Stimulated activated naive CD8-positive, alpha-beta T cell treated with anti-CD3 and anti-CD28 coated beads, Interleukin-15, amount 100 ng/mL, for 72 hours (primary cell): Measurements from ENCODE around the gene MKX.

Experiments
- ATAC-seq: fragments of 150-1000 bp; cut with Tn5 transposase; 2 replicates; pipeline ENCODE4 v1.10.0; 2021; ENCODE audit warnings: mild to moderate bottlenecking, moderate library complexity
- DNase-seq, 2 donors: peaks; one replicate each; pipeline ENCODE4 v3.0.0; 2021 to 2022
- H3K27ac Mint-ChIP-seq, 2 donors: one replicate each; pipeline ENCODE4 v1.8.0; 2022; ENCODE audit warnings: mild to moderate bottlenecking in 2 of 2, mixed read lengths in 2 of 2, moderate library complexity in 2 of 2
- H3K27me3 Mint-ChIP-seq: one replicate; pipeline ENCODE4 v1.8.0; 2022; ENCODE audit warnings: mixed read lengths
- H3K4me1 Mint-ChIP-seq: one replicate; pipeline ENCODE4 v1.8.0; 2022; ENCODE audit warnings: mild to moderate bottlenecking, mixed read lengths
- H3K4me3 Mint-ChIP-seq, 2 donors: one replicate each; pipeline ENCODE4 v1.8.0; 2022; ENCODE audit warnings: mild to moderate bottlenecking in 2 of 2, mixed read lengths in 2 of 2, moderate library complexity in 1 of 2
- H3K9me3 Mint-ChIP-seq, 2 donors: one replicate each; pipeline ENCODE4 v1.8.0; 2022; ENCODE audit warnings: mixed read lengths in 2 of 2

Gene MKX

DNA sequence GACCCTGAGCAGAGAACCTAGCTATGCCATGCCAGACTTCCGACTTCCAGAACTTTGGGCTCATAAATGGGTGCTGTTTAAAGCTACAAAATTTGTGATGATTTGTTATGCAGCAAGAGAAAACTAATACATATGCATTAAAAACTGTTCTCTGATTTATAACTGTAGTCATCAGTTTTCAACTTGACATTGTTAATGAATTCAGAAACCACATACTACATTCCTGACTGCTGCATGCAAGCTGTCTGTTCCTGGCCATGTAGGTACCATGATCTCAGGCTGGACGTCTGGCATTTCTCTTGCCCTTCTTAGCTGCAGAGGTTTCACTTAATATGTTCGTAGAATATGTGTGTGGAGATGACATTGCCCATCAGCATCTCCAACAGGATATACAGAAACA, 28.4 kb downstream of the MKX start:
- Mint-ChIP-seq H3K4me1 (no peaks in the 10 kb centered on the region), H3K9me3 (no peaks in the 10 kb centered on the region), H3K4me3 (no peak overlapping the region), H3K27ac (no peak overlapping the region), H3K27me3 (peaks cover 55% of the 10 kb centered on the region)
- DNase-seq (no peak), ATAC-seq (no peak)

DNA sequence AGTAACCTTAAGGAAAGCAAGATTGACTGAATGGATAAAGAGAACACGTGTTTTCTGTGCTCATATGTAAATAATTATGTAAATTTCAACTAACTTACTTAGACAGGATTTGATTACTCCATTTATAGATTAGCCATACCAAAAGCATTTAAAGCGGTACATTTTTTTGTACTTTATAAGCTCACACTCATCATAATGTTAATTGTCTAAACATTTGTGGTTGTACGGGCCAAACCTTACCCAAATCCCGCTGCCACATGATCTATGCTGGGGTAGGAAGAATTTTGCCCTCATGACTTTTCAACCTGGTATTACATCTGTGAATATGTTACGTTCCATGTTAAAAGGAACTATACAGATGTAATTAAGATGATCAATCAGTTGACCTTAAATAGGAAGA, 29.1 kb downstream of the MKX start:
- ATAC-seq = no peak

GRCh38 chr10:27715505-27715904, 30.1 kb downstream of the MKX start:
- no peak for ATAC-seq
- no peak for DNase-seq
- Mint-ChIP-seq H3K4me3 (no peak overlapping the region), H3K27me3 (peaks cover 49% of the 10 kb centered on the region), H3K27ac (no peak overlapping the region), H3K4me1 (no peaks in the 10 kb centered on the region), H3K9me3 (no peaks in the 10 kb centered on the region)

More for the DNA sequence above, 29.1 kb downstream of the MKX start:
- Mint-ChIP-seq H3K9me3 (no peaks in the 10 kb centered on the region), H3K27ac (no peak overlapping the region), H3K4me1 (no peaks in the 10 kb centered on the region), H3K27me3 (peaks cover 58% of the 10 kb centered on the region), H3K4me3 (no peak overlapping the region)
- DNase-seq = no peak

DNA sequence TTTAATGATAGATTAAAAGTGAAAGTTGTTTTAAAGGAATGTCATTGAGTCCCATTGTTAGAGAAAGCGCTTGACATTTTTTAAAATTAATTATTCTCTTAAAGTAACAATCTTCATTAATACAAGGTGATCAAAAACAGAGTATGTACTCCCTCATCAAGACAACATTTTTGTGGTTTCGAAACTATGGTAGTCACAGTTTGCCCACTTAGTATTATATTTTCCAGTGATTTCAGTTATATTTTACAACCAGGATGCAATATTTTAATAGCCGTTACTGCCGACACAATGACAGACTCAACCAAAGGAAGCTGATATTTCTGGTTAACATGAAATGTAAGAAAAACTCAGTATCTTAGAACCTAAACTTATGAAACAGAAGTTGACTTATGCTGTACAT, 31.3 kb downstream of the MKX start:
- ATAC-seq (no peak), DNase-seq (no peak)
- Mint-ChIP-seq H3K27me3 (peaks cover 38% of the 10 kb centered on the region), H3K4me3 (no peak overlapping the region), H3K27ac (no peak overlapping the region), H3K9me3 (no peaks in the 10 kb centered on the region), H3K4me1 (no peaks in the 10 kb centered on the region)

DNA sequence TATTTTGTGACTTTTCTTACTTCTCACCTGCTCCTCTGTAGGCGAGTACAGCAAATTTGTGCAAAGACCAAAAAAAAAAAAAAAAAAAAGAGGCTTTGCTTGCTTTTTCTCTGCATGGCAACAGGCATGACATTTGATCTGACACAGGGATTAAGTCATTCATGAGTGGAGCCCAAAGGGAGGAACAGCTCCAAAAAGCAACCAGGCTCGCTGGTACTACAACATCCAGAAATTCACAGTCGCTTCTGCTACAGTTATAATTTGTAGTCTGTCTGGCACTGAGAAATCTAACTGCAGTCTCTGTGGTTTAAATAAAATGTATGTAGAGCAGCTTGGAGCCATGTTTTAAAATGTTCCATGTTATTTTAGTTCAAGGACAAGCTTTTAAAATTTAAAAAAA, 31.7 kb downstream of the MKX start:
- no peak for DNase-seq
- Mint-ChIP-seq H3K27me3 (peaks cover 34% of the 10 kb centered on the region), H3K9me3 (no peaks in the 10 kb centered on the region), H3K27ac (no peak overlapping the region), H3K4me1 (no peaks in the 10 kb centered on the region), H3K4me3 (no peak overlapping the region)
- ATAC-seq = no peak

- H3K4me1 Mint-ChIP-seq = no peaks in the 10 kb centered on the region
- no peak for ATAC-seq
- H3K4me3 Mint-ChIP-seq = no peak overlapping the region
- peaks cover 20% of the 10 kb centered on the region for H3K27me3 Mint-ChIP-seq
- no peak for DNase-seq
- no peak overlapping the region for H3K27ac Mint-ChIP-seq
- H3K9me3 Mint-ChIP-seq = no peaks in the 10 kb centered on the region
Observed at GRCh38 chr10:27710014-27710413, 35.6 kb downstream of the MKX start.

DNA sequence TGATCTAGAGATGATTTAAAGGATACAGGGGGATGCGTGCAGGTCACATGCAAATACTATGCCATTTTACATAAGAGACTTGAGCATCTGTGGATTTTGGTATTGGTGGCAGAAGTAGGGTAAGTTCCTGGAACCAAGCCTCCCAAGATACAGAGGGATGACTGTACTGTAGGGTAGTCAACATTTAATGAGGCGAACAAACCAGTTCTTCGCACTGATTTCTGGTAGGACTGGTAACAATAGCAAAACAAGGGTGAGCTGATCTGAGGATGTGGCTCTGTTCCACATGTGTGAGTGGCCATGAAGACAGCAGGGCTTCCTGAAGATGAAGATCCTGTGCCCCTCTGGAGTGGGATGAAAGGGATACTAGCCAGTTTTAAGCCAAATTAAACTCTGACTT, 36.3 kb downstream of the MKX start:
- H3K4me1 Mint-ChIP-seq = no peaks in the 10 kb centered on the region
- no peak for ATAC-seq
- H3K9me3 Mint-ChIP-seq = no peaks in the 10 kb centered on the region
- peaks cover 17% of the 10 kb centered on the region for H3K27me3 Mint-ChIP-seq
- DNase-seq = no peak
- H3K27ac Mint-ChIP-seq = no peak overlapping the region
- no peak overlapping the region for H3K4me3 Mint-ChIP-seq

DNA sequence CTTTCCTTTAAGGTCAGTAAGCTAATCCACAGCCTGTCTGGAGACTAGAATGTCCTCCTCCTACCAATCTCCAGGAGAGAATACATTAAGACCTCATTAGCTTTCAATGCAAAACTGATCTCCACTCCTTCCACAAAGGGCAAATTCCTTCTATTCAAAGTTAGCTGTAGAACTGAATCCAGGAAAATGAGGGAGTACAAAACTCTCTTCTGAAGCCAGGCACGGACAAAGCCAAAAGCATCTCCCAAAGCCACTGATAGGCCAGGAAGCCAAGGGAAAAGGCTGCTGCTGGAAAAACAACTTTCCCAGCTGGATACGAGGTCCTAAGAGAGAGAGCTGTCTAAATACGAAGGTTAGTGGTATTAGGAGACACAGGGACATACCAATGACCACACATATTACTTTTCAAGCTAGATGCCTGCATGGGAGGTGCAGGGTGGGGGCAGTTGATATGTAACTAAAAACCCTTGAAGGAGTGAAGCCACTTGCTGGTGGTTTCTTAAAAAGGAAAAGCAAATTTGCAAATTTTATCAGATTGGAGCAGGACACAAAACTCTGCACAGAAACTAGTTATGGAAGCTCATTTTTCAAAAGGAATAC, 43.6 kb downstream of the MKX start:
- DNase-seq (no peak), ATAC-seq (no peak)
- no peaks in the 10 kb centered on the region for H3K9me3 Mint-ChIP-seq
- no peaks in the 10 kb centered on the region for H3K4me1 Mint-ChIP-seq
- no peak overlapping the region for H3K4me3 Mint-ChIP-seq
- H3K27ac Mint-ChIP-seq = no peak overlapping the region
- peaks cover 17% of the 10 kb centered on the region for H3K27me3 Mint-ChIP-seq

DNA sequence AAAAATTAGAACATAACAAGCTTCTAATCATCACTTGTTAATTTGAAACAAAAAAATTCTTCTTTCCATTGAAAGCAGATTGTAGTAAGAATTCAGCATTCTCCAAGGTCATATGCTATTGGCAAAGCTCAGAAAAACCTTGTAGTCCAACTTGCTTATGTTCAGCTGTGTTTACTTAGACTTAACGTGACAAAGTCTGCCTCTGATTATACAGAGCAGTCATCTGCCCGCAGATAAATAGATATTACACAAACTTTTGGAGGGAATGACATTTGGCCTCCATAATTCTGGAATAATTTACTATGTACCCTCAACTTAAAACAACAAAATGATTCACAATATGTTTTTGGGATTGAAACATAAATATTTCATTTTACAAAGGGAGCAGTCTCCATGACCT, 45.8 kb downstream of the MKX start:
- Mint-ChIP-seq H3K9me3 (no peaks in the 10 kb centered on the region), H3K27ac (no peak overlapping the region), H3K4me1 (no peaks in the 10 kb centered on the region), H3K27me3 (peaks cover 25% of the 10 kb centered on the region), H3K4me3 (no peak overlapping the region)
- DNase-seq (no peak), ATAC-seq (no peak)

DNA sequence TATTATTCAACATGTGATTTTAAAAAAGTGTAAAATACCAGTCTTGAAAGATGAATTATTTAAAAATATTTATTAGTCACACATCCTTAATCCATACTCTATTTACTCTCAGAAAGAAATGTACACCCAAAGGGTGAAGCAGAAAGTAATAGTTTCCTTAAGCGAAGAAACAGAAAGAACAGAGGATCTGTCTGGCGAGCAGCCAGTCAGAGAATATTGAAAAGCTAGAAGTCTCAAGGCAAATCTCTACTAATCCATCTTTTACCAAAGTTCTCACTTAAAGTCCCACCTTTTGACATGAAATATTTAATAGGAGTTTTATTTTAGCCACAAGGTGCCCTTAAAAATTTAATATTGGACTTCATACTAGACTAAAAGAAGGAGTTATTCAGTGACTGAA, 46.7 kb downstream of the MKX start:
- Mint-ChIP-seq H3K27me3 (peaks cover 25% of the 10 kb centered on the region), H3K9me3 (no peaks in the 10 kb centered on the region), H3K27ac (no peak overlapping the region), H3K4me3 (no peak overlapping the region), H3K4me1 (no peaks in the 10 kb centered on the region)
- ATAC-seq (no peak), DNase-seq (no peak)

GRCh38 chr10:27696466-27696865, 49.2 kb downstream of the MKX start:
- no peak for ATAC-seq
- H3K27ac Mint-ChIP-seq = no peak overlapping the region
- no peak overlapping the region for H3K4me3 Mint-ChIP-seq
- no peaks in the 10 kb centered on the region for H3K4me1 Mint-ChIP-seq
- H3K27me3 Mint-ChIP-seq = peaks cover 25% of the 10 kb centered on the region
- DNase-seq = no peak
- H3K9me3 Mint-ChIP-seq = no peaks in the 10 kb centered on the region

DNA sequence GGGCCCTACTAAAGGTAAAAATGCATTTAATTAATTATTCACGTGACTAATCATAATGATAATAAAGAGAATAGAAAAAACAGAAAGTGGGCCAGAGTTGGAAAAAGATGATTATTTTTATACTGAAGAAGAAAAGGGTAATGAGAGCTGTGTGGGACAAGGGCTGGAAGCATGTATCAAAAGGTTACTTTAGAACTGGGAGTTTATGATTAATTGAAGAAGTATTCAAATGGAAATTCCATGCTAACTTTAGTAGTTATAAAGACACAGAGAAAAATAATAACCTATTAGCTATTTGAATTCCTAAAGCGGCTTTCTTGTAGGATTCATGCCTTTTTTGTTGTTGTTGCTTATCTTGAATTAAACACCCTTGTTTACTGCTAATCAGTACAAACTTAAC, 49.9 kb downstream of the MKX start:
- Mint-ChIP-seq H3K4me3 (no peak overlapping the region), H3K27ac (no peak overlapping the region)

DNA sequence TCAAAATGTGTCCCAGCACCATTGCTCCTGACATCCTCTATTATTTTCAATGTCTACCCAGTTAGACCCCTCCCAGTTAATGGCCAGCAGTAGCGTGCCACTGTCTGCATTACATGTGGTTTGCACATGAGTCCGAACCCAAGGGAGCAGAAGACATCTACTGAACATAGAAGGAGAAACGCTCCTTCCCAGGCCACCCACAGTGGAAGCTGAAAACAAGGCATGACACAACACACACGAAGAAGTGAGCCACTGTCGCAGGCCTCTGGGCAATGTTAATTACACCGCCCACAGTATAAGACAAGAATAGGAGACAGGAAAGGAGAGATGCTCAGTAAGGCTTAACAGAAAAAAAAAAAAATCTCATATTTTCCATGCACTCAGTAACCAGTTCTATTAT, 50.5 kb downstream of the MKX start:
- ATAC-seq (no peak), DNase-seq (no peak)
- no peak overlapping the region for H3K4me3 Mint-ChIP-seq
- peaks cover 0 to 8% of the 10 kb centered on the region in 2 donors for H3K9me3 Mint-ChIP-seq
- H3K27me3 Mint-ChIP-seq = peaks cover 25% of the 10 kb centered on the region
- H3K27ac Mint-ChIP-seq = no peak overlapping the region
- no peaks in the 10 kb centered on the region for H3K4me1 Mint-ChIP-seq

More for the DNA sequence above, 49.9 kb downstream of the MKX start:
- H3K4me1 Mint-ChIP-seq = no peaks in the 10 kb centered on the region
- H3K27me3 Mint-ChIP-seq = peaks cover 25% of the 10 kb centered on the region
- ATAC-seq = no peak
- peaks cover 0 to 3% of the 10 kb centered on the region in 2 donors for H3K9me3 Mint-ChIP-seq
- no peak for DNase-seq

GRCh38 chr10:27692663-27693062, 53.0 kb downstream of the MKX start:
- DNase-seq = no peak
- Mint-ChIP-seq H3K27me3 (peaks cover 29% of the 10 kb centered on the region), H3K9me3 (peaks cover 5 to 8% of the 10 kb centered on the region in 2 donors), H3K4me3 (no peak overlapping the region), H3K4me1 (no peaks in the 10 kb centered on the region), H3K27ac (no peak overlapping the region)
- ATAC-seq = no peak

DNA sequence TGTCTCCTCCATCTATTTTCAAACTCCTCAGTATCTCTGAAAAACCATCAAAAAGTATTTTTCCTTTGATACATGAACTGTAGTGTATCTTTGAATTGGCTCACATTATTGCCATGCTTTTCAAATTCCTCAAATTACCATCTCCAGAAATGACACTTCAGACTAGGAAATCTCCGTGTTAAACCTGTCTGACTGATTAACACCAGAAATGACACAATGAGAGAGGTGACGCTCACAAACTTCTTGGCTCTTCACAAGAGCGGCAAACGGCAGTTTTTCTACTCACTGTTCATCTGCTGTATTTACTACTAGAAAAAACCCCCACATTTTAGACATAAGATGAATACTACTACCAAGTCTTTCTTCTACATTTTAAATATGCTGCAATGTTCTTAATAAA, 56.6 kb downstream of the MKX start:
- Mint-ChIP-seq H3K27me3 (peaks cover 19% of the 10 kb centered on the region), H3K9me3 (peaks cover 5 to 8% of the 10 kb centered on the region in 2 donors), H3K4me1 (no peaks in the 10 kb centered on the region), H3K4me3 (no peak overlapping the region), H3K27ac (no peak overlapping the region)
- DNase-seq (no peak), ATAC-seq (no peak)

DNA sequence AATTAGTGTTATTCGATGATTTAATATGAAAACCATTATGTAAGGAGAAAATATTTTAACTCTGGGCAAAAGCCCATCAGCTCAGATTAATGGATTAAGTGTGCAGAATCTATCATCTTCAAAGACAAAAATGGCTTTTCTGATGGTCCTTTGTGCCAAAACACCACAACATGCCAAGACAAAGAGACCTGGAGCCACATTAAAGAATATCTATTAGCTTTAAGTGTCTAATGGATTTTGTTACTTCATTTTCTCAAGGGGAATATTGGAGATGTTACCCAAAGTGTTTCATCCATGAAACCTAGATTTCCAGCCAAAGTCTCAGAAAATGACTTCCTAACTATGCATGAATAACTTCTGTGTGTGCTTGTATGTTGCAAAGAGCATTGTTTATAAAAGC, 57.3 kb downstream of the MKX start:
- ATAC-seq = no peak
- Mint-ChIP-seq H3K9me3 (peaks cover 5 to 8% of the 10 kb centered on the region in 2 donors), H3K4me3 (no peak overlapping the region), H3K4me1 (no peaks in the 10 kb centered on the region), H3K27me3 (peaks cover 19% of the 10 kb centered on the region), H3K27ac (no peak overlapping the region)
- DNase-seq = no peak

GRCh38 chr10:27687743-27688142, 57.9 kb downstream of the MKX start:
- ATAC-seq (no peak), DNase-seq (no peak)
- Mint-ChIP-seq H3K27me3 (peaks cover 19% of the 10 kb centered on the region), H3K4me3 (no peak overlapping the region), H3K27ac (peak overlapping the region in 1 of 2 donors; percentile 43), H3K4me1 (no peaks in the 10 kb centered on the region), H3K9me3 (peaks cover 5 to 8% of the 10 kb centered on the region in 2 donors)
